ENCODE results near the gene PLK3. TPM values are rescaled to one million over a fixed set of nuclear protein-coding genes. Genes with fewer than 3 reads are reported as not detected.
A peak's percentile ranks its signal among the peaks of the same experiment; 100 is the strongest.
"Not testable (repeated sequence)": the region's sequence is repeated elsewhere in the genome, so short reads cannot be mapped to it uniquely, and the experiment has no call there.

PLK3 gene
- total RNA-seq, 1 donor: 36.1 TPM

DNA sequence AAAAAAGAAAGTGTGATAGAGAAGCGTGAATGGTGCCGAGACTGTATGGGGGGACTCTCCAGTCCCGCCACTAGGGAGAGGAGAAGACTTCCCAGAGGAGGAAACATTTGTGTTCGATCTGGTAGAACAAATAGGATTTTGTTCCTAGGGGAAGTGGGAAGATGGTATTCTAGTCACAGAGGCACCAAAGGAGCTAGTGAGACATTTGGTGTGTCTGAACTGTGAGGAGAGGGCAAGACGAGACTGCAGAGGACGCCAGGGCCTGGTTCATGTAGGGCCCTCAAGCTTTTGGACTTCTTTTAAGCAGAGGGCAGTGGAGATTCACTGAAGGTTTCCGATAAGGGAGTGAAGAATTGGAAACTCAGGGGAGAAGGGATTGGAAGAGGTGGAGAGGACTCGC lies 11.1 kb downstream of the PLK3 start:
- no peak for DNase-seq (ENCODE audit: low read depth)
- TF ChIP-seq, protein P1, sequence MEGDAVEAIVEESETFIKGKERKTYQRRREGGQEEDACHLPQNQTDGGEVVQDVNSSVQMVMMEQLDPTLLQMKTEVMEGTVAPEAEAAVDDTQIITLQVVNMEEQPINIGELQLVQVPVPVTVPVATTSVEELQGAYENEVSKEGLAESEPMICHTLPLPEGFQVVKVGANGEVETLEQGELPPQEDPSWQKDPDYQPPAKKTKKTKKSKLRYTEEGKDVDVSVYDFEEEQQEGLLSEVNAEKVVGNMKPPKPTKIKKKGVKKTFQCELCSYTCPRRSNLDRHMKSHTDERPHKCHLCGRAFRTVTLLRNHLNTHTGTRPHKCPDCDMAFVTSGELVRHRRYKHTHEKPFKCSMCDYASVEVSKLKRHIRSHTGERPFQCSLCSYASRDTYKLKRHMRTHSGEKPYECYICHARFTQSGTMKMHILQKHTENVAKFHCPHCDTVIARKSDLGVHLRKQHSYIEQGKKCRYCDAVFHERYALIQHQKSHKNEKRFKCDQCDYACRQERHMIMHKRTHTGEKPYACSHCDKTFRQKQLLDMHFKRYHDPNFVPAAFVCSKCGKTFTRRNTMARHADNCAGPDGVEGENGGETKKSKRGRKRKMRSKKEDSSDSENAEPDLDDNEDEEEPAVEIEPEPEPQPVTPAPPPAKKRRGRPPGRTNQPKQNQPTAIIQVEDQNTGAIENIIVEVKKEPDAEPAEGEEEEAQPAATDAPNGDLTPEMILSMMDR (IDR thresholded peaks at IDR 0.05; ENCODE audit: insufficient read depth, low read length): peak; percentile 2
- peak overlapping the region; percentile 18 for H3K4me3 ChIP-seq (ENCODE audit: low read depth, low read length)

DNA sequence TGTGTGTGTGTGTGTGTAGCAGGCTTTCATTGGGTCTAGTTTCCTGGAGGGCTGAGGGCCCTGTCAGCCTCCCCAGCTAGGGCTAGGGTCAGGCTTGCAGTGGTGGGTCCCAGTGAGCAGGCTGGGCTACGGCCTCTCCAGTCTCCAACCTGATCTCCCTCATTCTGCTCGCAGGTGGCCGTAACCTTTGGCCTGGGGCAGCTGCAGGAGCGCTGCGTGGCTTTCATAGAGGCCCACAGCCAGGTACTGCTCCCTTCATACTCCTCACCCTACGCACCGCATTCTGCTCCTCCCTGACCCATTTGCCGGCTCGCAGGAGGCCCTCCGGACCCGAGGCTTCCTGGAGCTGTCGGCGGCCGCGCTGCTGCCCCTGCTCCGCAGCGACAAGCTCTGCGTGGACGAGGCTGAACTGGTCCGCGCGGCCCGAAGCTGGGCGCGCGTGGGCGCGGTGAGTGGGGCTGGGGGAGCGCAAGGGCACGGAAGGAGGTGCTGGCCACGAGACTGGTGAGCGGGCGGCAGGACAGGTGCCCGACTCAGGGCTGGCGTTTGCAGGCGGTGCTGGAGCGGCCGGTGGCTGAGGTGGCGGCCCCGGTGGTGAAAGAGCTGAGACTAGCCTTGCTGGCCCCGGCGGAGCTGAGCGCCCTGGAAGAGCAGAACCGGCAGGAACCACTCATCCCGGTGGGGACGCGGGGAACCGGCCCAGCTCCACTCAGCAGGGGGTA lies 12.8 kb downstream of the PLK3 start:
- H3K4me3 ChIP-seq (ENCODE audit: low read depth, low read length): no peak overlapping the region
- DNase-seq (ENCODE audit: low read depth): no peak
- TF ChIP-seq, protein P1 (IDR thresholded peaks at IDR 0.05; ENCODE audit: insufficient read depth, low read length): no peak

DNA sequence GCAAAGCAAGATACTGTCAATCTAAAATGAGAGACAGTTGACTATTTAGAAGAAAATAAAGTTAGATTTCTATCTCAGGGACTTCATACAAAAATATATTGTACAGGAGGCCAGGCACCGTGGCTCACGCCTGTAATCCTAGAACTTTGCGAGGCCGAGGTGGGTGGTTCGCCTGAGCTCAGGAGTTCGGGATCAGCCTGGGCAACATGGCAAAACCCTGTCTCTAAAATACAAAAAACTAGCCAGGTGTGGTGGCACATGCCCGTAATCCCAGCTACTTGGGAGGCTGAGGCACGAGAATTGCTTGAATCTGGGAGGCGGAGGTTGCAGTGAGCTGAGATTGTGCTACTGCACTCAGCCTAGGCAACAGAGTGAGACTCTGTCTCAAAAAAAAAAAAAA lies 15.7 kb downstream of the PLK3 start:
- not testable (repeated sequence) for H3K4me3 ChIP-seq (ENCODE audit: low read depth, low read length); DNase-seq (ENCODE audit: low read depth)

DNA sequence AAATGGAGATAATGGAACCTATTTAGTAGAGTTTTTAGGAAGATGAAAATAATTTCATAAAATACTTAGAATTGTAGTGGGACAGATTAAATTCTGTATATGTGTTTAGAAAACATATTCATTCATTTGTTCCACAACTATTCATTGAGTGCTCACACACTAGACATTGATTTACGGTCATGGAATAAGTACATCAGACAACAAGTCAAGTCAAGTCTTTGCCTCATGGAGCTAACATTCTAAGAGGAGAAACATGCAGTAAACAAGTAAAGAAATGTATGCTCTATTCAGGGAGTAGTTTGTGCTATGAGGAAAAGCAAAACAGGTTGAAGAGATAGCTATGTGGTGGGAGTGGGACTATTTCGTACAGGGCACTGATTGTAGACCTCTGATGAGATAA lies 17.1 kb downstream of the PLK3 start:
- DNase-seq (ENCODE audit: low read depth): no peak
- H3K4me3 ChIP-seq (ENCODE audit: low read depth, low read length): no peak overlapping the region
- TF ChIP-seq, protein P1 (IDR thresholded peaks at IDR 0.05; ENCODE audit: insufficient read depth, low read length): no peak

DNA sequence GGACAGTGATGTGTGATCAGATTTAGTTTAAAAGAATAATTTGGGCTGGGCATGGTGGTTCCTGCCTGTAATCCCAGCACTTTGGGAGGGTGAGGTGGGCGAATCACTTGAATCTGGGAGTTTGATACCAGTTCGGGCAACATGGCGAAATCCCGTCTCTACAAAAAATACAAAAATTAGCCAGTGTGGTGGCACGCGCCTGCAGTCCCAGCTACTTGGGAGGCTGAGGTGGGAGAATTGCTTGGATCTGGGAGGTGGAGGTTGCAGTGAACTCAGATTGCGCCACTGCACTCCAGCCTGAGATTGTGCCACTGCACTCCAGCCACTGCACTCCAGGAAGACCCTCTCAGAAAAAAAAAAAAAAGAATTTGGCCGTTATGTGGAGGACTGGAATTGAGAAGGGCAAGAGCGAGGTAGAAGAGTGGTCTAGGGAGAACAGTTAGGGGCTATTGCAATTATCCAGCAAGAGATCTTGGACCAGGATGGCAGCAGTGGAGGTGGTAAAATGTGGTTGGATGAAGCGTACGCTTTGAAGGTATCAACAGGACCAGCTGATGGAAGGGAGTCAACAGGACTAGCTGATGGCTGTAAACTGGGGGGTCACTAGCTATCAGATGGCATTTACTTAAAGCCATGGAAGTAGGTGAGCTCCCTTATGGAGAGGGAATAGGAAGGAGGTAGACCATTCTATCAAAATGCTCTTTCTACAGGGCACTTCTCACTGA lies 17.8 kb downstream of the PLK3 start:
- no peak for DNase-seq (ENCODE audit: low read depth)
- TF ChIP-seq, protein P1 (IDR thresholded peaks at IDR 0.05; ENCODE audit: insufficient read depth, low read length): no peak

DNA sequence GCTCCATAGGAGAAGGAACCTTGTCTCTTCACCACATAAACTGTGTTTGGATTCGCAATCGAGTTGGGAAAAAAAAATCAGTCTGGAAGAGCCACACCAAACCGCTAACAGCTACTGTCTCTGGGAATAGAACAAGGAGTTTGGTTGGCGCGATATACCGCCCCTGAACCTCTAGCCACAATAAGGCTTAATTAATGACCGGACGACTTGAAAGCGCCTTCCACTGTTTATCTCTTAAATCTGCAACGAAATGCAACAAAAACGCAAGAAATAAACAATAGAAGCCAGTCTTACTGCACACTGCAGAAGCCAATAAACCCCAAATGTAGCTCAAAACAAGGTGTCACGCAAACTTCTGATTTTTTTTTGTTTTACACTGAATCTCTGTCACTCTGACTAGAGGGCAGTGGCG lies 19.0 kb downstream of the PLK3 start:
- TF ChIP-seq, protein P1 (IDR thresholded peaks at IDR 0.05; ENCODE audit: insufficient read depth, low read length): no peak
- DNase-seq (ENCODE audit: low read depth): no peak
- peak overlapping the region; percentile 34 for H3K4me3 ChIP-seq (ENCODE audit: low read depth, low read length)

More for the DNA sequence above, 17.8 kb downstream of the PLK3 start:
- no peak overlapping the region for H3K4me3 ChIP-seq (ENCODE audit: low read depth, low read length)

DNA sequence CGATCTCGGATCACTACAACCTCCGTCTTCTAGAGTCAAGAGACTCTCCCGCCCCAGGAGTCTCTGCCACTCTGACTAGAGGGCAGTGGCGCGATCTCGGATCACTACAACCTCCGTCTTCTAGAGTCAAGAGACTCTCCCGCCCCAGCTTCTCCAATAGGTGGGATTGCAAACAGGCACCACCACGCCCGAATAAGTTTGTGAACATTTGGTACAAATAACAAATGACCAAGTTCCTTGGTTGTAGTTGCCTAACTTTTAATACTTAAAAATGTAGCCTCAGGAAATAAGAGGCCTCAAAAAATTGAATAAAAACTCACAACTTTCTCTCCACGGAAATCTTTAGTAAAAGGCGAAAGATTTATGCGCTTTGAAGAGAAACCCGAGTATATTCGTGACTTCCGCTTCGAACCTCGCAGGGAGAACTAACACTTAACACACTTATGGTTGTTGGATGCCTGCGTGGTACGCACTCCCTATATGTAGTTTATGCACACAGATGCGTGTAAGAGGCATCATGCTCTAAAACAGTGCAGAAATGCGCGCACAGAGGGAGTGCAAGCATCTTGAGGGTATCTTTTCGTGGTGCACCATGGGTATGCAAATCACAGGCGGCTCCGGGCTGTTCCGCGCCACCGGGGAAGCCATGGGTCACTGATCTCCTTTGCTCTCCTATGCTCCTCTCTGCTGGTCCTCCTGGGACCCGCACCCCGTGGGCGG lies 19.6 kb downstream of the PLK3 start:
- TF ChIP-seq, protein P1 (IDR thresholded peaks at IDR 0.05; ENCODE audit: insufficient read depth, low read length): no peak
- H3K4me3 ChIP-seq (ENCODE audit: low read depth, low read length): peak overlapping the region; percentile 61
- peak; percentile 90 for DNase-seq (ENCODE audit: low read depth)

All from fibroblast of the aortic adventitia (primary cell).